ENCODE data around the gene PAK3. TPM values are rescaled to one million over a fixed set of nuclear protein-coding genes. Genes with fewer than 3 reads are reported as not detected.
A peak's percentile ranks its signal among the peaks of the same experiment; 100 is the strongest.

PAK3 gene
- total and polyA plus RNA-seq, 2 of the 4 experiments (the other 2 are of a cell fraction) = 0.22 to 0.36 TPM

- in situ Hi-C loops (cut with MboI; ENCODE audit: low sequenced_read_pairs) = no loop called here
- no peak overlapping the region for H2BK5ac ChIP-seq (ENCODE audit: low read depth, low read length, poor library complexity, severe bottlenecking)
- no peak overlapping the region for H3K23ac ChIP-seq (ENCODE audit: low read depth, low read length)
- H2BK20ac ChIP-seq (ENCODE audit: low read depth, low read length) = no peak overlapping the region
- H3K4me2 ChIP-seq (ENCODE audit: low read depth, low read length) = no peak overlapping the region
- no peak overlapping the region for H2AFZ ChIP-seq (replicated peaks; ENCODE audit: low read length, poor library complexity)
- dilution Hi-C loops (cut with HindIII; ENCODE audit: low sequenced_read_pairs, unreplicated experiment) = no loop called here
- TF ChIP-seq MAZ (IDR thresholded peaks at IDR 0.05; ENCODE audit: borderline replicate concordance, low read depth, low read length) (no peak), RCOR1 (IDR thresholded peaks at IDR 0.05; ENCODE audit: insufficient replicate concordance, low read length) (no peak), FOS (IDR thresholded peaks at IDR 0.05; ENCODE audit: low read depth, low read length) (no peak), CEBPB (IDR thresholded peaks at IDR 0.05; ENCODE audit: low read depth, low read length) (no peak), RAD21 (IDR thresholded peaks at IDR 0.05; ENCODE audit: low read length) (no peak), BHLHE40 (IDR thresholded peaks at IDR 0.05; ENCODE audit: low read depth, low read length) (no peak), RFX5 (IDR thresholded peaks at IDR 0.05; ENCODE audit: low read depth, low read length) (no peak), CHD1 (IDR thresholded peaks at IDR 0.05; ENCODE audit: low read depth, low read length) (no peak), MAFK (IDR thresholded peaks at IDR 0.05; ENCODE audit: low read depth, low read length) (no peak), SMC3 (IDR thresholded peaks at IDR 0.05; ENCODE audit: low read depth, low read length) (no peak), NFE2L2 (IDR thresholded peaks at IDR 0.05; ENCODE audit: low read depth, low read length) (no peak), ELK1 (IDR thresholded peaks at IDR 0.05; ENCODE audit: borderline replicate concordance, low read depth, low read length) (no peak), USF2 (IDR thresholded peaks at IDR 0.05; ENCODE audit: low read depth, low read length) (no peak), POLR2A (IDR thresholded peaks at IDR 0.05; ENCODE audit: low read depth, low read length) (no peak), CTCF (conservative IDR thresholded peaks at IDR 0.05; ENCODE audit: low read depth, low read length) (no peak), MXI1 (IDR thresholded peaks at IDR 0.05; ENCODE audit: borderline replicate concordance, low read depth, low read length) (no peak)
- H3K4me3 ChIP-seq (ENCODE audit: insufficient read depth, low read depth, low read length) = no peak overlapping the region
- peaks cover 4% of the 10 kb centered on the region; the same call in 1 of the 2 replicates for H3K27me3 ChIP-seq (ENCODE audit: control insufficient read depth, insufficient read depth, low read length)
- POLR2A ChIA-PET (ENCODE audit: unreplicated experiment) = no interaction called here
- no peaks in the 10 kb centered on the region for H4K20me1 ChIP-seq (ENCODE audit: insufficient read depth, low read length)
- no peaks in the 10 kb centered on the region for H3K36me3 ChIP-seq (ENCODE audit: control insufficient read depth, insufficient read depth, low read length)
- H3K56ac ChIP-seq (ENCODE audit: extremely low read depth, insufficient read depth, low read length) = no peak overlapping the region
- no peak overlapping the region for H3K4ac ChIP-seq (ENCODE audit: low read depth, low read length)
- H3K79me1 ChIP-seq (ENCODE audit: low read depth in 1 of 2, low read length in 2 of 2) = no peaks in the 10 kb centered on the region
- no peak overlapping the region for H2BK15ac ChIP-seq (ENCODE audit: low read depth, low read length)
- no peak overlapping the region for H3K27ac ChIP-seq (ENCODE audit: insufficient read depth, low read length)
- H3K14ac ChIP-seq (replicated peaks; ENCODE audit: low read depth, low read length) = no peak overlapping the region
- no peak overlapping the region for H3K18ac ChIP-seq (ENCODE audit: low read depth, low read length)
- no peak overlapping the region for H2AK5ac ChIP-seq (ENCODE audit: low read depth, low read length)
- ATAC-seq (ENCODE audit: low read depth) (no peak), DNase-seq (peak; percentile 16)
- no peak overlapping the region for H4K8ac ChIP-seq (ENCODE audit: low read depth in 2 of 2, low read length in 2 of 2)
- no TSS peak for BruUV-seq (replicated peaks)
- no peak overlapping the region for H3K9ac ChIP-seq (ENCODE audit: low read depth, low read length)
- H3K9me1 ChIP-seq (ENCODE audit: insufficient read depth, low read length) = no peaks in the 10 kb centered on the region
- H2BK120ac ChIP-seq (ENCODE audit: low read depth, low read length) = no peak overlapping the region
- intact Hi-C loops (cut with micrococcal nuclease) = no loop called here
- H4K91ac ChIP-seq (ENCODE audit: insufficient read depth, low read depth, low read length) = no peak overlapping the region
- CTCF ChIA-PET = no interaction called here
- no peak overlapping the region for H2AK9ac ChIP-seq (replicated peaks; ENCODE audit: low read depth, low read length, poor library complexity)
- no peak overlapping the region for H4K5ac ChIP-seq (ENCODE audit: low read depth, low read length)
- no peaks in the 10 kb centered on the region for H3K9me3 ChIP-seq (ENCODE audit: control insufficient read depth, insufficient read depth, low read length)
- no peaks in the 10 kb centered on the region for H3K4me1 ChIP-seq (ENCODE audit: control insufficient read depth, insufficient read depth, low read length)
Measured at GRCh38 chrX:111133389-111133788, 37.4 kb downstream of the PAK3 start.
